NT2/D1 (cell line): Measurements from ENCODE around the gene SSB.

Experiments
- DNase-seq: peaks from one replicate; pipeline ENCODE4 v3.0.0-alpha.2; 2011; ENCODE audit warnings: low read depth, low spot score
- H3K27me3 ChIP-seq: 2 replicates; pipeline ENCODE4 v1.6.0; 2011; ENCODE audit warnings: mild to moderate bottlenecking; ENCODE audit not compliant: insufficient read length, insufficient read depth
- H3K36me3 ChIP-seq: 2 replicates; pipeline ENCODE4 v1.6.1; 2011; ENCODE audit warnings: mild to moderate bottlenecking, low read length, mixed read lengths; ENCODE audit not compliant: insufficient read depth, insufficient read length
- H3K4me1 ChIP-seq: 2 replicates; pipeline ENCODE4 v1.5.1; 2011; ENCODE audit not compliant: insufficient read depth, insufficient read length
- H3K4me3 ChIP-seq: 2 replicates; pipeline ENCODE4 v1.5.1; 2011; ENCODE audit warnings: low read depth; ENCODE audit not compliant: insufficient read length
- H3K9ac ChIP-seq: 2 replicates; pipeline ENCODE4 v1.6.0; 2011; ENCODE audit warnings: low read depth; ENCODE audit not compliant: insufficient read length
- H3K9me3 ChIP-seq: 2 replicates; pipeline ENCODE4 v1.5.1; 2011; ENCODE audit warnings: mild to moderate bottlenecking, low read length; ENCODE audit not compliant: insufficient read depth
- SUZ12 ChIP-seq: IDR thresholded peaks from 2 replicates; pipeline ENCODE4 v1.6.1; 2011; ENCODE audit not compliant: insufficient read length, insufficient read depth; ENCODE audit errors: extremely low read depth
- YY1 ChIP-seq: IDR thresholded peaks from 2 replicates; pipeline ENCODE4 v1.6.1; 2011; ENCODE audit not compliant: insufficient read length, insufficient read depth
- ZNF274 ChIP-seq: IDR thresholded peaks from 2 replicates; pipeline ENCODE4 v1.6.1; 2011; ENCODE audit warnings: mild to moderate bottlenecking, low read depth, low read length

The SSB gene

GRCh38 chr2:169790581-169790980, 8.1 kb upstream of the SSB start:
- no peaks in the 10 kb centered on the region for H3K36me3 ChIP-seq
- no peaks in the 10 kb centered on the region for H3K4me1 ChIP-seq
- DNase-seq = no peak
- H3K9me3 ChIP-seq = no peaks in the 10 kb centered on the region
- TF ChIP-seq ZNF274 (no peak), SUZ12 (no peak), YY1 (no peak)
- no peak overlapping the region for H3K4me3 ChIP-seq
- H3K9ac ChIP-seq = no peak overlapping the region
- no peaks in the 10 kb centered on the region for H3K27me3 ChIP-seq

DNA sequence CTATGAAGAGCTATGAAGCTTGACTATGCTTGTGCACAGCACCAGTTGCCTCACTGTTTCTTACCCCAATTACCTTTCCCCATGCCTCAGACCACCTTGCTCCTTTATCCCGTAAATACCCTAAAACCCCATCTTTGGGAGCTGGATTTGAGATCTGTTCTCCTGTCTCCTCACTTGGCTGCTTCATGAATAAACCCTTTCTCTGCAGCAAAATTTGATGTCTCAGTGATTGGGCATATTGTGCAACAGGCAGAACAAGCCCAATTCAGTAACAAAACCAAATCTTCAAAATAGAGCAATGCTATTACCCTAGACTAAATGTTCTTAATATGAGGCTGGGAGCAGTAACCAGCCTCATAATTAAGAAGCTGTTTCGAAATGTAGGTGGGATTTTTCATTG, 3.5 kb upstream of the SSB start:
- no peak for DNase-seq
- Histone ChIP-seq H3K27me3 (no peaks in the 10 kb centered on the region), H3K9ac (no peak overlapping the region), H3K4me3 (no peak overlapping the region), H3K36me3 (peaks cover 2% of the 10 kb centered on the region), H3K9me3 (peaks cover 4% of the 10 kb centered on the region; the same call in 1 of the 2 replicates), H3K4me1 (no peaks in the 10 kb centered on the region)
- TF ChIP-seq SUZ12 (no peak), YY1 (no peak), ZNF274 (no peak)

- TF ChIP-seq YY1 (no peak), ZNF274 (no peak), SUZ12 (no peak)
- no peak for DNase-seq
- no peaks in the 10 kb centered on the region for H3K27me3 ChIP-seq
- no peak overlapping the region for H3K4me3 ChIP-seq
- H3K36me3 ChIP-seq = peaks cover 13% of the 10 kb centered on the region
- no peaks in the 10 kb centered on the region for H3K4me1 ChIP-seq
- H3K9me3 ChIP-seq = peaks cover 4% of the 10 kb centered on the region; the same call in 1 of the 2 replicates
- no peak overlapping the region for H3K9ac ChIP-seq
Observed at GRCh38 chr2:169796441-169796840, 2.2 kb upstream of the SSB start.

GRCh38 chr2:169797601-169798000, 1.1 kb upstream of the SSB start:
- Histone ChIP-seq H3K27me3 (no peaks in the 10 kb centered on the region), H3K9me3 (peaks cover 4% of the 10 kb centered on the region; the same call in 1 of the 2 replicates), H3K4me1 (no peaks in the 10 kb centered on the region), H3K4me3 (no peak overlapping the region), H3K9ac (no peak overlapping the region), H3K36me3 (peaks cover 25% of the 10 kb centered on the region)
- no peak for DNase-seq
- TF ChIP-seq ZNF274 = no peak
- no peak for TF ChIP-seq SUZ12
- no peak for TF ChIP-seq YY1

- Histone ChIP-seq H3K4me1 (no peaks in the 10 kb centered on the region), H3K9ac (no peak overlapping the region)
- DNase-seq = no peak
Observed at GRCh38 chr2:169798397-169798717, 314 bp upstream of the SSB start.

DNA sequence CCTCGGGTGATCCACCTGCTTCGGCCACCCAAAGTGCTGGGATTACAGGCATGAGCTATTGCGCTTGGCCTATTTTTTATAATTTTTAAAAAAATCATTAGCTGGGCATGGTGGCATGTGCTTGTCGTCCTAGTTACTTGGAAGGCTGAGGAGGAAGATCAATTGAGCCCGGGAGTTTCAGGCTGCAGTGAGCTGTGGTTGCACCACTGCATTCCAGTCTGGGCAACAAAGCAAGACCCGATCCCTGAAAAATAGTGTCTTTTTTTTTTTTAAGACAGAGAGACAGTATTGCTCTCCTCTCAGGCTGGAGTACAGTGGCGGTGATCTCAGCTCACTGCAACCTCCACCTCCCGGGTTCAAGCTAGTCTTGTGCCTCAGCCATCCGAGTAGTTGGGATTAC, 4.8 kb downstream of the SSB start:
- H3K9ac ChIP-seq = no peak overlapping the region
- peaks cover 77% of the 10 kb centered on the region for H3K36me3 ChIP-seq
- no peak for DNase-seq
- H3K9me3 ChIP-seq = no peaks in the 10 kb centered on the region
- no peaks in the 10 kb centered on the region for H3K27me3 ChIP-seq
- TF ChIP-seq ZNF274 (no peak), YY1 (no peak), SUZ12 (no peak)
- no peak overlapping the region for H3K4me3 ChIP-seq
- H3K4me1 ChIP-seq = no peaks in the 10 kb centered on the region

More at GRCh38 chr2:169798397-169798717, 314 bp upstream of the SSB start:
- Histone ChIP-seq H3K36me3 (peaks cover 31% of the 10 kb centered on the region), H3K4me3 (peak overlapping the region; percentile 91), H3K27me3 (no peaks in the 10 kb centered on the region), H3K9me3 (peaks cover 4% of the 10 kb centered on the region; the same call in 1 of the 2 replicates)
- TF ChIP-seq YY1 (no peak), SUZ12 (no peak)

DNA sequence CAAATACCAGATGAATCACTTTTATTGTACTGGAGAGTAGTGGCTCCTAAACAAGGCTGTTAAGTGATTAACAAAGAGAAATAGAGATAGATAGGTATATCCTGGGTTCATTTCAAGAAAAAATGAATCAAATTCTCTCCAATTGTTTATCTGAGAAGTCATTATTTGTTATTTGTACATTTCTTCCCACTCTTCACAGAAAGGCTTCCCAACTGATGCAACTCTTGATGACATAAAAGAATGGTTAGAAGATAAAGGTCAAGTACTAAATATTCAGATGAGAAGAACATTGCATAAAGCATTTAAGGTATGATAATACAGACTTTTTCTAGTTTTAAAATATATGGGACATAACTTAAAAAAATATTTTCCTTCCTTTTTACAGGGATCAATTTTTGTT, 7.9 kb downstream of the SSB start:
- no peak overlapping the region for H3K4me3 ChIP-seq
- H3K9ac ChIP-seq = no peak overlapping the region
- peaks cover 91% of the 10 kb centered on the region for H3K36me3 ChIP-seq
- TF ChIP-seq ZNF274 (no peak), SUZ12 (no peak), YY1 (no peak)
- H3K27me3 ChIP-seq = no peaks in the 10 kb centered on the region
- no peaks in the 10 kb centered on the region for H3K4me1 ChIP-seq
- H3K9me3 ChIP-seq = no peaks in the 10 kb centered on the region
- DNase-seq = no peak

- Histone ChIP-seq H3K4me1 (no peaks in the 10 kb centered on the region), H3K4me3 (no peak overlapping the region), H3K9ac (no peak overlapping the region), H3K36me3 (peaks cover 90% of the 10 kb centered on the region), H3K27me3 (no peaks in the 10 kb centered on the region), H3K9me3 (no peaks in the 10 kb centered on the region)
- no peak for DNase-seq
- no peak for TF ChIP-seq YY1
- no peak for TF ChIP-seq SUZ12
Observed at GRCh38 chr2:169808221-169808620, 9.6 kb downstream of the SSB start.
